ENCODE results near the gene TGFBR3. TPM values are rescaled to one million over a fixed set of nuclear protein-coding genes. Genes with fewer than 3 reads are reported as not detected.

The TGFBR3 gene
- total and polyA plus RNA-seq, 8 donors: 4.2 to 689 (median 71.5) TPM

GRCh38 chr1:91725989-91726721 lies 159.8 kb downstream of the TGFBR3 start:
- intact Hi-C loops (cut with DNase I; ENCODE audit: low total_unique reads): no loop called here

GRCh38 chr1:91725618-91725988 lies 160.3 kb downstream of the TGFBR3 start:
- Histone ChIP-seq H3K4me3 (no peak overlapping the region), H3K9me3 (no peaks in the 10 kb centered on the region), H3K4me1 (peaks cover 2 to 47% (median 6%) of the 10 kb centered on the region in 4 donors), H3K36me3 (peaks cover 0 to 25% (median 17%) of the 10 kb centered on the region in 4 donors), H3K27me3 (no peaks in the 10 kb centered on the region), H3K27ac (peak overlapping the region in 4 of 5 donors; percentile 64 to 86 (median 82))
- DNase-seq: peak in 1 of 2 donors; percentile 30
- WGBS, 5 donors: 55 to 71% (median 57%) methylated on average over 1 of the region's 1 CpG
- intact Hi-C loops (cut with DNase I; ENCODE audit: low total_unique reads): no loop called here
- TF ChIP-seq POLR2AphosphoS5 (IDR thresholded peaks at IDR 0.05): no peak
- TF ChIP-seq, protein P1, sequence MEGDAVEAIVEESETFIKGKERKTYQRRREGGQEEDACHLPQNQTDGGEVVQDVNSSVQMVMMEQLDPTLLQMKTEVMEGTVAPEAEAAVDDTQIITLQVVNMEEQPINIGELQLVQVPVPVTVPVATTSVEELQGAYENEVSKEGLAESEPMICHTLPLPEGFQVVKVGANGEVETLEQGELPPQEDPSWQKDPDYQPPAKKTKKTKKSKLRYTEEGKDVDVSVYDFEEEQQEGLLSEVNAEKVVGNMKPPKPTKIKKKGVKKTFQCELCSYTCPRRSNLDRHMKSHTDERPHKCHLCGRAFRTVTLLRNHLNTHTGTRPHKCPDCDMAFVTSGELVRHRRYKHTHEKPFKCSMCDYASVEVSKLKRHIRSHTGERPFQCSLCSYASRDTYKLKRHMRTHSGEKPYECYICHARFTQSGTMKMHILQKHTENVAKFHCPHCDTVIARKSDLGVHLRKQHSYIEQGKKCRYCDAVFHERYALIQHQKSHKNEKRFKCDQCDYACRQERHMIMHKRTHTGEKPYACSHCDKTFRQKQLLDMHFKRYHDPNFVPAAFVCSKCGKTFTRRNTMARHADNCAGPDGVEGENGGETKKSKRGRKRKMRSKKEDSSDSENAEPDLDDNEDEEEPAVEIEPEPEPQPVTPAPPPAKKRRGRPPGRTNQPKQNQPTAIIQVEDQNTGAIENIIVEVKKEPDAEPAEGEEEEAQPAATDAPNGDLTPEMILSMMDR (IDR thresholded peaks at IDR 0.05): no peak
- no peak for TF ChIP-seq EP300 (IDR thresholded peaks at IDR 0.05)
- TF ChIP-seq POLR2A (IDR thresholded peaks at IDR 0.05): no peak

More at GRCh38 chr1:91725989-91726721, 159.8 kb downstream of the TGFBR3 start:
- WGBS, 5 donors: 43 to 70% (median 59%) methylated on average over 7 of the region's 7 CpGs
- Histone ChIP-seq H3K27ac (peak overlapping the region; percentile 49 to 86 (median 79)), H3K27me3 (no peaks in the 10 kb centered on the region), H3K36me3 (peaks cover 0 to 21% (median 12%) of the 10 kb centered on the region in 4 donors), H3K9me3 (no peaks in the 10 kb centered on the region), H3K4me1 (peaks cover 7 to 52% (median 11%) of the 10 kb centered on the region in 4 donors), H3K4me3 (no peak overlapping the region)
- DNase-seq: peak in 1 of 2 donors; percentile 74
- TF ChIP-seq, protein P1 (IDR thresholded peaks at IDR 0.05): no peak
- peak; percentile 85 to 96 (median 94) for TF ChIP-seq POLR2AphosphoS5 (IDR thresholded peaks at IDR 0.05)
- peak; percentile 74 for TF ChIP-seq EP300 (IDR thresholded peaks at IDR 0.05)
- TF ChIP-seq POLR2A (IDR thresholded peaks at IDR 0.05): no peak

DNA sequence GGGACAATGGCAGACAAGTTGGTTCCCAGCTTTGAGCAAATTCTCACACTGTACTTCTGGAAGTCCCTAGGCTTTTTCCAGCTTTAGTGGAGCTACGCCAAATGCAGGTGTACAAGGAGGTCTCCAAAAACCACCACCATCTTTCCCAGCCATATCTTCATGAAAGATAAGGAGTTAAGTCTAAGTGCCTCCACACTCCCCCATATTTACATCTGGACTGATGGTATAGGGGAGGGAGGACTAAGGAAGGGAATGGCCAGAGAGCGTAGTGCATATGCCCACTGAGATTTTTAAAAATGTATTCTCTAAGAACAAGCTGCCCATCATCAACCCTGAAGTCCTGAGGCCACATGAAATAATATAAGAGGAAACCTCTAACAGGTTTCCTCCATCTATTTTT lies 161.3 kb downstream of the TGFBR3 start:
- Histone ChIP-seq H3K4me3 (no peak overlapping the region), H3K27me3 (no peaks in the 10 kb centered on the region), H3K9me3 (no peaks in the 10 kb centered on the region), H3K4me1 (peaks cover 0 to 44% (median 0%) of the 10 kb centered on the region in 4 donors), H3K27ac (peak overlapping the region in 4 of 5 donors; percentile 64 to 86 (median 82)), H3K36me3 (peaks cover 0 to 30% (median 26%) of the 10 kb centered on the region in 4 donors)
- TF ChIP-seq POLR2AphosphoS5 (IDR thresholded peaks at IDR 0.05) (no peak), POLR2A (IDR thresholded peaks at IDR 0.05) (no peak), EP300 (IDR thresholded peaks at IDR 0.05) (no peak)
- TF ChIP-seq, protein P1 (IDR thresholded peaks at IDR 0.05): no peak
- 65 to 100% (median 71%) methylated on average over 2 of the region's 2 CpGs for WGBS, 5 donors
- intact Hi-C loops (cut with DNase I; ENCODE audit: low total_unique reads): no loop called here
- DNase-seq: no peak

- Histone ChIP-seq H3K4me3 (no peak overlapping the region), H3K36me3 (peaks cover 0 to 32% (median 28%) of the 10 kb centered on the region in 4 donors), H3K9me3 (no peaks in the 10 kb centered on the region), H3K4me1 (peaks cover 0 to 44% (median 0%) of the 10 kb centered on the region in 4 donors), H3K27ac (peak overlapping the region in 4 of 5 donors; percentile 64 to 86 (median 82)), H3K27me3 (no peaks in the 10 kb centered on the region)
- WGBS, 5 donors: 74 to 91% (median 86%) methylated on average over 1 of the region's 1 CpG
- TF ChIP-seq POLR2AphosphoS5 (IDR thresholded peaks at IDR 0.05) (no peak), POLR2A (IDR thresholded peaks at IDR 0.05) (no peak), EP300 (IDR thresholded peaks at IDR 0.05) (no peak)
- TF ChIP-seq, protein P1 (IDR thresholded peaks at IDR 0.05): no peak
- DNase-seq: no peak
- intact Hi-C loops (cut with DNase I; ENCODE audit: low total_unique reads): no loop called here
These were observed 161.7 kb downstream of the TGFBR3 start for GRCh38 chr1:91724231-91724630.

Data from stomach (tissue), 9 donors.